K562 (cell line): ENCODE measurements around the gene POMGNT1. TPM values are rescaled to one million over a fixed set of nuclear protein-coding genes. Genes with fewer than 3 reads are reported as not detected.

Experiments used
- DIDO1 ChIP-seq: fragments of 450-650 bp; IDR thresholded peaks from 2 replicates; pipeline ENCODE4 v1.6.1; 2016; ENCODE audit warnings: low read depth, missing biosample characterization, missing genetic modification characterization
- ETV5 ChIP-seq: sonication (generic); formaldehyde crosslinking; IDR thresholded peaks from 2 replicates; pipeline ENCODE4 v1.4.0; 2020; ENCODE audit warnings: low read depth, mild to moderate bottlenecking, missing genetic modification reagents
- HLTF ChIP-seq: fragments of 450-650 bp; IDR thresholded peaks from 2 replicates; pipeline ENCODE4 v1.6.1; 2016
- HMGN3 ChIP-seq: IDR thresholded peaks from 2 replicates; pipeline ENCODE4 v1.6.1; 2011; ENCODE audit warnings: borderline replicate concordance, low read depth, mild to moderate bottlenecking, mixed read lengths, low read length; ENCODE audit not compliant: insufficient read length; ENCODE audit errors: extremely low read depth
- KLF6 ChIP-seq: fragments of 250-450 bp; sonication (Bioruptor Pico); IDR thresholded peaks from 2 replicates; pipeline ENCODE4 v1.4.0; 2020; ENCODE audit warnings: mild to moderate bottlenecking, moderate library complexity, borderline replicate concordance
- LARP7 ChIP-seq: fragments of 450-650 bp; IDR thresholded peaks from 2 replicates; pipeline ENCODE4 v1.6.1; 2016
- MEIS2 ChIP-seq: fragments of 450-650 bp; IDR thresholded peaks from 2 replicates; pipeline ENCODE4 v1.6.1; 2014; ENCODE audit warnings: mild to moderate bottlenecking; ENCODE audit not compliant: partially characterized antibody
- NCOA4 ChIP-seq: fragments of 450-650 bp; IDR thresholded peaks from 2 replicates; pipeline ENCODE4 v1.6.1; 2018; ENCODE audit warnings: mild to moderate bottlenecking; ENCODE audit not compliant: partially characterized antibody
- PHF8 ChIP-seq: fragments of 200-600 bp; sonication (generic); IDR thresholded peaks from 2 replicates; pipeline ENCODE4 v1.6.1; 2012; ENCODE audit warnings: mixed run types, mild to moderate bottlenecking, inconsistent platforms, low read length, moderate library complexity, borderline replicate concordance
- SIN3B ChIP-seq: fragments of 450-650 bp; IDR thresholded peaks from 2 replicates; pipeline ENCODE4 v1.6.1; 2017; ENCODE audit warnings: low read depth, mild to moderate bottlenecking, moderate library complexity
- SMARCA5 ChIP-seq: fragments of 450-650 bp; IDR thresholded peaks from 2 replicates; pipeline ENCODE4 v1.6.1; 2016
- TAF7 ChIP-seq: fragments of 450-650 bp; IDR thresholded peaks from 2 replicates; pipeline ENCODE4 v1.6.1; 2016; ENCODE audit warnings: missing genetic modification characterization, missing compliant biosample characterization
- TCF7 ChIP-seq: sonication (generic); IDR thresholded peaks from 2 replicates; pipeline ENCODE4 v1.6.1; 2016; ENCODE audit warnings: antibody characterized with exemption, borderline replicate concordance
- ZNF232 ChIP-seq: sonication (generic); formaldehyde crosslinking; IDR thresholded peaks from 2 replicates; pipeline ENCODE4 v1.8.0; 2022; ENCODE audit warnings: mild to moderate bottlenecking, missing genetic modification reagents
- ZNF395 ChIP-seq: fragments of 200-800 bp; sonication (Bioruptor generic); IDR thresholded peaks from 2 replicates; pipeline ENCODE4 v1.6.1; 2017; ENCODE audit warnings: missing genetic modification characterization, missing compliant biosample characterization
- polyA plus RNA-seq, 8 experiments: library from polyadenylated mRNA; depleted of rRNA in 4 of 8; stranded (reverse) in 5 of 8; unstranded in 3 of 8; fragments of >200 nt; fragmentation: Nextera tagmentation in 2 of 8; fragmentation: Illumina TruSeq in 1 of 8; extraction: Ambion mirVana in 2 of 8; extraction: Trizol in 1 of 8; gene quantifications; 2 replicates each; pipeline versions ENCODE4 v1.2.1 to v1.2.3, GENCODE V29; 2011 to 2014; ENCODE audit warnings: inconsistent platforms in 1 of 8, missing spikeins in 1 of 8
- total RNA-seq, 7 experiments: library from RNA; depleted of rRNA in 6 of 7; stranded (reverse); fragments of >200 nt in 6 of 7; fragmentation: Illumina TruSeq in 2 of 7; extraction: Trizol in 2 of 7; gene quantifications; 2 replicates each; pipeline versions ENCODE4 v1.2.1 to v1.2.3, GENCODE V29; 2011 to 2021; ENCODE audit warnings: low replicate concordance in 1 of 7
- TF ChIP-seq, protein P1 (sequence below), 2 experiments: fragments of 450-650 bp; IDR thresholded peaks; 2 replicates each; pipeline ENCODE4 v1.6.1; 2018; ENCODE audit warnings: mild to moderate bottlenecking in 2 of 2, low read depth in 1 of 2; ENCODE audit not compliant: partially characterized antibody in 2 of 2
- TF ChIP-seq, protein P2 (sequence below): fragments of 450-650 bp; formaldehyde crosslinking; IDR thresholded peaks from 2 replicates; pipeline ENCODE4 v1.4.0; 2020; ENCODE audit warnings: mild to moderate bottlenecking, moderate library complexity
- TF ChIP-seq, protein P3 (sequence below): fragments of 250-450 bp; sonication (Bioruptor Pico); IDR thresholded peaks from 2 replicates; pipeline ENCODE4 v1.9.0; 2021; ENCODE audit warnings: mild to moderate bottlenecking, inconsistent platforms

Gene POMGNT1
- total and polyA plus RNA-seq, 9 of the 15 experiments (the other 6 are each of a cell fraction or from before 2014, with no cell fraction given) = 14.1 to 58.9 (median 37.8) TPM

GRCh38 chr1:46246548-46247435, 48.6 kb upstream of the POMGNT1 start (continued):
- TF ChIP-seq ETV5 (CRISPR knock-in tag) = no peak
- peak; percentile 79; the same call in 1 of the 2 replicates for TF ChIP-seq ZNF232 (CRISPR knock-in tag)
- peak; percentile 54; the same call in 1 of the 2 replicates for TF ChIP-seq KLF6 (CRISPR knock-in tag)
- TF ChIP-seq MEIS2 = peak; percentile 77
- TF ChIP-seq, protein P1, sequence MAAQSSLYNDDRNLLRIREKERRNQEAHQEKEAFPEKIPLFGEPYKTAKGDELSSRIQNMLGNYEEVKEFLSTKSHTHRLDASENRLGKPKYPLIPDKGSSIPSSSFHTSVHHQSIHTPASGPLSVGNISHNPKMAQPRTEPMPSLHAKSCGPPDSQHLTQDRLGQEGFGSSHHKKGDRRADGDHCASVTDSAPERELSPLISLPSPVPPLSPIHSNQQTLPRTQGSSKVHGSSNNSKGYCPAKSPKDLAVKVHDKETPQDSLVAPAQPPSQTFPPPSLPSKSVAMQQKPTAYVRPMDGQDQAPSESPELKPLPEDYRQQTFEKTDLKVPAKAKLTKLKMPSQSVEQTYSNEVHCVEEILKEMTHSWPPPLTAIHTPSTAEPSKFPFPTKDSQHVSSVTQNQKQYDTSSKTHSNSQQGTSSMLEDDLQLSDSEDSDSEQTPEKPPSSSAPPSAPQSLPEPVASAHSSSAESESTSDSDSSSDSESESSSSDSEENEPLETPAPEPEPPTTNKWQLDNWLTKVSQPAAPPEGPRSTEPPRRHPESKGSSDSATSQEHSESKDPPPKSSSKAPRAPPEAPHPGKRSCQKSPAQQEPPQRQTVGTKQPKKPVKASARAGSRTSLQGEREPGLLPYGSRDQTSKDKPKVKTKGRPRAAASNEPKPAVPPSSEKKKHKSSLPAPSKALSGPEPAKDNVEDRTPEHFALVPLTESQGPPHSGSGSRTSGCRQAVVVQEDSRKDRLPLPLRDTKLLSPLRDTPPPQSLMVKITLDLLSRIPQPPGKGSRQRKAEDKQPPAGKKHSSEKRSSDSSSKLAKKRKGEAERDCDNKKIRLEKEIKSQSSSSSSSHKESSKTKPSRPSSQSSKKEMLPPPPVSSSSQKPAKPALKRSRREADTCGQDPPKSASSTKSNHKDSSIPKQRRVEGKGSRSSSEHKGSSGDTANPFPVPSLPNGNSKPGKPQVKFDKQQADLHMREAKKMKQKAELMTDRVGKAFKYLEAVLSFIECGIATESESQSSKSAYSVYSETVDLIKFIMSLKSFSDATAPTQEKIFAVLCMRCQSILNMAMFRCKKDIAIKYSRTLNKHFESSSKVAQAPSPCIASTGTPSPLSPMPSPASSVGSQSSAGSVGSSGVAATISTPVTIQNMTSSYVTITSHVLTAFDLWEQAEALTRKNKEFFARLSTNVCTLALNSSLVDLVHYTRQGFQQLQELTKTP (IDR thresholded peaks at IDR 0.05; ENCODE audit: low read depth in 1 of 2, partially characterized antibody in 2 of 2) = peak in 1 of 2 experiments; percentile 61
- TF ChIP-seq SIN3B = no peak
- TF ChIP-seq, protein P2, sequence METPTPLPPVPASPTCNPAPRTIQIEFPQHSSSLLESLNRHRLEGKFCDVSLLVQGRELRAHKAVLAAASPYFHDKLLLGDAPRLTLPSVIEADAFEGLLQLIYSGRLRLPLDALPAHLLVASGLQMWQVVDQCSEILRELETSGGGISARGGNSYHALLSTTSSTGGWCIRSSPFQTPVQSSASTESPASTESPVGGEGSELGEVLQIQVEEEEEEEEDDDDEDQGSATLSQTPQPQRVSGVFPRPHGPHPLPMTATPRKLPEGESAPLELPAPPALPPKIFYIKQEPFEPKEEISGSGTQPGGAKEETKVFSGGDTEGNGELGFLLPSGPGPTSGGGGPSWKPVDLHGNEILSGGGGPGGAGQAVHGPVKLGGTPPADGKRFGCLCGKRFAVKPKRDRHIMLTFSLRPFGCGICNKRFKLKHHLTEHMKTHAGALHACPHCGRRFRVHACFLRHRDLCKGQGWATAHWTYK (CRISPR knock-in tag) = peak; percentile 76
- peak; percentile 42 for TF ChIP-seq TAF7 (tag)
- TF ChIP-seq NCOA4 = no peak
- TF ChIP-seq PHF8 = peak; percentile 81
- TF ChIP-seq LARP7 = peak; percentile 19; the same call in 1 of the 2 replicates
- TF ChIP-seq, protein P3, sequence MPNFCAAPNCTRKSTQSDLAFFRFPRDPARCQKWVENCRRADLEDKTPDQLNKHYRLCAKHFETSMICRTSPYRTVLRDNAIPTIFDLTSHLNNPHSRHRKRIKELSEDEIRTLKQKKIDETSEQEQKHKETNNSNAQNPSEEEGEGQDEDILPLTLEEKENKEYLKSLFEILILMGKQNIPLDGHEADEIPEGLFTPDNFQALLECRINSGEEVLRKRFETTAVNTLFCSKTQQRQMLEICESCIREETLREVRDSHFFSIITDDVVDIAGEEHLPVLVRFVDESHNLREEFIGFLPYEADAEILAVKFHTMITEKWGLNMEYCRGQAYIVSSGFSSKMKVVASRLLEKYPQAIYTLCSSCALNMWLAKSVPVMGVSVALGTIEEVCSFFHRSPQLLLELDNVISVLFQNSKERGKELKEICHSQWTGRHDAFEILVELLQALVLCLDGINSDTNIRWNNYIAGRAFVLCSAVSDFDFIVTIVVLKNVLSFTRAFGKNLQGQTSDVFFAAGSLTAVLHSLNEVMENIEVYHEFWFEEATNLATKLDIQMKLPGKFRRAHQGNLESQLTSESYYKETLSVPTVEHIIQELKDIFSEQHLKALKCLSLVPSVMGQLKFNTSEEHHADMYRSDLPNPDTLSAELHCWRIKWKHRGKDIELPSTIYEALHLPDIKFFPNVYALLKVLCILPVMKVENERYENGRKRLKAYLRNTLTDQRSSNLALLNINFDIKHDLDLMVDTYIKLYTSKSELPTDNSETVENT (CRISPR knock-in tag) = peak; percentile 50; the same call in 1 of the 2 replicates
- TF ChIP-seq SMARCA5 = no peak
- TF ChIP-seq DIDO1 (tag) = 0 out of 2 replicates have a peak, but pooled peaks have one; percentile 24
- TF ChIP-seq HMGN3 = no peak
- TF ChIP-seq TCF7 = 0 out of 2 replicates have a peak, but pooled peaks have one; percentile 15
- TF ChIP-seq ZNF395 (CRISPR knock-in tag) = peak; percentile 79; the same call in 1 of the 2 replicates
- TF ChIP-seq HLTF = peak; percentile 90
